Endothelial cell of umbilical vein (primary cell): ENCODE measurements around the gene DNAL1.

ENCODE experiments used
- CTCF ChIP-seq, 2 donors: IDR thresholded peaks; 1 replicate in 1 of 2; 2 replicates in 1 of 2; pipeline ENCODE4 v1.5.1; 2011; ENCODE audit warnings: low read length in 2 of 2, mild to moderate bottlenecking in 2 of 2, moderate library complexity in 2 of 2, control low read depth in 1 of 2, inconsistent platforms in 1 of 2, low read depth in 1 of 2; ENCODE audit not compliant: insufficient read depth in 1 of 2; ENCODE audit errors: extremely low read depth in 1 of 2
- EZH2 ChIP-seq: IDR thresholded peaks from 2 replicates; pipeline ENCODE4 v1.6.1; 2012; ENCODE audit warnings: borderline replicate concordance, low read depth, mild to moderate bottlenecking, moderate library complexity, low read length, inconsistent platforms; ENCODE audit not compliant: severe bottlenecking
- GATA2 ChIP-seq: IDR thresholded peaks from 2 replicates; pipeline ENCODE4 v1.7.0; 2011; ENCODE audit warnings: low read depth, mild to moderate bottlenecking, moderate library complexity, mixed read lengths, low read length; ENCODE audit not compliant: insufficient read length, insufficient read depth
- MAX ChIP-seq: IDR thresholded peaks from 2 replicates; pipeline ENCODE4 v1.6.1; 2011; ENCODE audit not compliant: insufficient read depth, insufficient read length
- MYC ChIP-seq: IDR thresholded peaks from one replicate; pipeline ENCODE4 v1.6.1; 2011; ENCODE audit warnings: mild to moderate bottlenecking, low read depth, low read length
- POLR2A ChIP-seq: IDR thresholded peaks from 2 replicates; pipeline ENCODE4 v1.6.1; 2012; ENCODE audit warnings: low read depth, mild to moderate bottlenecking, control low read depth, low read length
- POLR2AphosphoS5 ChIP-seq: IDR thresholded peaks from 2 replicates; pipeline ENCODE4 v1.6.1; 2012; ENCODE audit warnings: low read depth, mild to moderate bottlenecking, control low read depth, low read length, moderate library complexity; ENCODE audit not compliant: insufficient read depth

- TF ChIP-seq CTCF (IDR thresholded peaks at IDR 0.05; ENCODE audit: extremely low read depth in 1 of 2, insufficient read depth in 1 of 2, low read depth in 1 of 2, low read length in 2 of 2), result no peak
- TF ChIP-seq EZH2, result no peak
- no peak for TF ChIP-seq POLR2A
- no peak for TF ChIP-seq MYC
- no peak for TF ChIP-seq POLR2AphosphoS5
- TF ChIP-seq GATA2, result no peak
- TF ChIP-seq MAX, result no peak
Observed at GRCh38 chr14:73722581-73722980, 77.8 kb downstream of the DNAL1 start.
